GM12891 (cell line): ENCODE data around the gene TSSC4.

Source experiments
- DNase-seq: peaks from one replicate; pipeline ENCODE4 v3.0.0; 2011; ENCODE audit warnings: low spot score; ENCODE audit not compliant: insufficient read length
- FAIRE-seq: peaks from 2 replicates; lab custom pipeline; 2011; peaks lifted over from hg19 to GRCh38; lab: Jason Lieb, UNC
- PAX5 ChIP-seq: IDR thresholded peaks from 2 replicates; pipeline ENCODE4 v1.6.1; 2011; ENCODE audit warnings: low read length, moderate library complexity, mild to moderate bottlenecking; ENCODE audit not compliant: insufficient read depth, severe bottlenecking
- POLR2A ChIP-seq: IDR thresholded peaks from 2 replicates; pipeline ENCODE4 v1.6.1; 2011; ENCODE audit warnings: low read depth, low read length, control low read depth
- POLR2AphosphoS5 ChIP-seq: IDR thresholded peaks from 2 replicates; pipeline ENCODE4 v1.6.1; 2011; ENCODE audit warnings: low read depth, low read length, control low read depth
- POU2F2 ChIP-seq: IDR thresholded peaks from 2 replicates; pipeline ENCODE4 v1.6.1; 2011; ENCODE audit warnings: low read depth, mild to moderate bottlenecking, control low read depth, low read length, moderate library complexity
- SPI1 ChIP-seq: IDR thresholded peaks from 2 replicates; pipeline ENCODE4 v1.6.1; 2011; ENCODE audit warnings: low read depth, low read length, control low read depth
- TAF1 ChIP-seq: IDR thresholded peaks from 2 replicates; pipeline ENCODE4 v1.6.1; 2011; ENCODE audit warnings: low read depth, low read length, control low read depth

TSSC4 gene

GRCh38 chr11:2424811-2425495 lies 24.4 kb downstream of the TSSC4 start:
- TF ChIP-seq POLR2A (no peak), SPI1 (no peak), PAX5 (no peak), POU2F2 (no peak), POLR2AphosphoS5 (no peak), TAF1 (no peak)
- DNase-seq, result no peak
- FAIRE-seq, result no peak

DNA sequence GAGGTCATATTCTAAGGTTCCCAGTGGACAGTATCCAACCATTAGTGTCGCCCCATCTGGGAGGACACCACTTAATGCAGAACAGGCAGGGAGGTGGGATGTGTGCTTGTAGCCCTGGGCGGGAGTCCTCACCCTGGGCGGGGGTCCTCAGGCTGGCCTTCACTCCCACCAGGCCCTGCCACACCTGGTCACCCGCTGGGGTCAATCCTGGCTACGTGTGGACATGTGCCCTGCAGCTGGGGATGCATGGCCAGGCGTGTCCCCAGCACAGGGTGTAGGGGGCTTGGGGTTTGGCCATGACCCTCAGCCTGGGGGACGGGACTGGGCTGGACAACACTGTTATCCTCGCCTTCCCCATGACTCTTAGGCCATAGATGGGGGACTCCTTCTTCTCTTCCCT lies 25.0 kb downstream of the TSSC4 start:
- TF ChIP-seq POLR2A, result no peak
- no peak for TF ChIP-seq POU2F2
- TF ChIP-seq SPI1, result no peak
- TF ChIP-seq TAF1, result no peak
- no peak for TF ChIP-seq PAX5
- TF ChIP-seq POLR2AphosphoS5, result no peak
- FAIRE-seq (no peak), DNase-seq (no peak)

DNA sequence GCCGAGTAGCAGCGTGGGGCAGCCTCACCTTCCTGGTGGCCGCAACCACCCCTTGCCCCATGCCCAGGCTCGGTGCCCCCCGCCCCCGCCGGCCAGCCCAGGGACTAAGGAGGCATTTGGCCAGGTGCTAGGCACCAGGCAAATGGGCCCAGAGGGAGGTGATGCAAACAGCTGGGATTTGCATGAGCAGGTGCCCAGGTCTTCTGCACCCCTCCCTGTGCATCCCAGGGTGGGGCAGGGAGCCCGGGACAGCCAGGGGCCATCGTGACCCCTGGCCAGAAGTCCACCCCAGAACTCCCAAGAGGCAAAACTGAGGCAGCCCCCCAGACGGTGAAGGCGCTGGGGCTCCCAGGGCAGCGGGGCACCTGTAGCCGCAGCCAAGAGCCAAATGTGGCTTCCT lies 25.7 kb downstream of the TSSC4 start:
- FAIRE-seq, result no peak
- DNase-seq, result no peak
- TF ChIP-seq POLR2A (no peak), POU2F2 (no peak), PAX5 (no peak), TAF1 (no peak)

- DNase-seq, result no peak
- TF ChIP-seq POLR2A, result no peak
- TF ChIP-seq POLR2AphosphoS5, result no peak
- no peak for TF ChIP-seq PAX5
- no peak for TF ChIP-seq SPI1
- no peak for TF ChIP-seq TAF1
- FAIRE-seq, result no peak
These were observed 26.4 kb downstream of the TSSC4 start for GRCh38 chr11:2426826-2427521.

- FAIRE-seq (no peak), DNase-seq (no peak)
- TF ChIP-seq POLR2A (no peak), POU2F2 (no peak), PAX5 (no peak), POLR2AphosphoS5 (no peak), TAF1 (no peak), SPI1 (no peak)
These were observed 27.3 kb downstream of the TSSC4 start for GRCh38 chr11:2427721-2428321.

GRCh38 chr11:2428322-2428795 lies 27.8 kb downstream of the TSSC4 start:
- FAIRE-seq, result peak; percentile 45
- TF ChIP-seq POLR2A (no peak), POLR2AphosphoS5 (no peak), POU2F2 (no peak)
- peak; percentile 80 for DNase-seq

- DNase-seq (no peak), FAIRE-seq (no peak)
- TF ChIP-seq PAX5, result no peak
- no peak for TF ChIP-seq POLR2A
- no peak for TF ChIP-seq SPI1
- no peak for TF ChIP-seq TAF1
- no peak for TF ChIP-seq POU2F2
- TF ChIP-seq POLR2AphosphoS5, result no peak
These were observed 30.8 kb downstream of the TSSC4 start for GRCh38 chr11:2431395-2431794.

DNA sequence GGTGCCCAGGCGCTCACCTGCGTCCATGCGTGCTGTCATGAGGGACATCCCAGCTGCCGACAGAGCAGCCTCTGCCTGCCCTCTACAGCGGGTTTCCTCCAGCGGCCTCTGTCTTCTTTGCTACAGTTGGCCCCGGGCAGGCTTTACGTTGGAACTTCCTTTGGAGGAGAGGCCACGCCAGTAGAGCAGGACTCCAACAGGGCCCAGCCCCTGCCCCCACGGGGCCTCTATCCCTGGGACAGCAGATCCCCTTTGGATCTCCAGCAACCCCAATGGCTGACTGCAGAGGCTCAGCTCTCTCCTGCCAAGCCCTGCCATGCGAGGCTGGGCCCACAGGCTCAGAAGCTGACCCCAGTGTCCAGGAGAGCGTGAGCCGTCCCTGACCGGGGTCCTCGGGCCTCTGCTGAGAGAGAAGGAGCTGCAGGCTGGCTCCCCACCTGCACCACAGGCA lies 31.6 kb downstream of the TSSC4 start:
- DNase-seq, result no peak
- FAIRE-seq, result no peak
- TF ChIP-seq SPI1, result no peak
- no peak for TF ChIP-seq POU2F2

DNA sequence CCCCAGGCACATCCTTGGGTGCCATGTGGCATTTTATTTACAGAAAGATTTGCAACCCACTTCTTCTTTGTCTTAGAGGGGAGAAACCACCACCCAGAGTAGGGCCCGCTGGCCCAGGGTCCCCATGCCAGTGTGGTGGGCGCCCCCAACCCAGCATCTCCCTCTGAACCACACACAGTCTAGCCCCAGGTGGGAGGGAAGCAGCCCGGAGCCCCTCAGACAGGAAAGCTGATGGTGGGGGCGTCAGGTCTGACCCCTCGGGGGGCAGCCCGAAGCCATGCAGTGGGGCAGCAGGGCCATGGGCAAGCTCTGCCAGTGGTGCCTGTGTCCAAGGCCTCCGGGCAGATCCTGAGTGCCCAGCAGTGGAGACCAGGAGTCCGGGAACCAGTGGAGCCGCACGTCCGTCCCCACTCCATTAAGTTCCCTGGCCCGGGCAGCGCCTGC lies 32.1 kb downstream of the TSSC4 start:
- TF ChIP-seq POU2F2 (no peak), POLR2A (no peak), SPI1 (no peak), PAX5 (no peak), TAF1 (no peak), POLR2AphosphoS5 (no peak)
- no peak for DNase-seq
- no peak for FAIRE-seq

GRCh38 chr11:2433106-2433925 lies 32.8 kb downstream of the TSSC4 start:
- no peak for TF ChIP-seq POU2F2
- TF ChIP-seq PAX5, result no peak
- no peak for DNase-seq
- FAIRE-seq, result no peak

- DNase-seq (no peak), FAIRE-seq (peak; percentile 70)
- no peak for TF ChIP-seq SPI1
- TF ChIP-seq POU2F2, result no peak
- no peak for TF ChIP-seq POLR2AphosphoS5
- no peak for TF ChIP-seq TAF1
- TF ChIP-seq PAX5, result no peak
- TF ChIP-seq POLR2A, result no peak
These were observed 33.5 kb downstream of the TSSC4 start for GRCh38 chr11:2434008-2434407.
